RPMI7951 (cell line): Measurements from ENCODE around the gene TIMP3. TPM values are rescaled to one million over a fixed set of nuclear protein-coding genes. Genes with fewer than 3 reads are reported as not detected.
A peak's percentile ranks its signal among the peaks of the same experiment; 100 is the strongest.

ENCODE experiments used
- DNase-seq: peaks from one replicate; pipeline ENCODE4 v3.0.0-alpha.2; 2012; ENCODE audit warnings: low read depth
- total RNA-seq: library from RNA; depleted of rRNA; stranded (reverse); fragments of >200 nt; shearing (Covaris generic); gene quantifications from 2 replicates; pipeline ENCODE4 v1.2.3, GENCODE V29; 2014; rRNA removed

TIMP3 gene
- total RNA-seq = 544 and 593 TPM in 2 replicates

- DNase-seq = peak; percentile 88
Measured at GRCh38 chr22:32801537-32802236, at the start of gene TIMP3. TSS of gene TIMP3 (plus strand) at chr22:32801705. CDS start at chr22:32802002, 297 bp downstream.

GRCh38 chr22:32752326-32752725 lies 49.2 kb upstream of the TIMP3 start:
- DNase-seq = no peak

- peak; percentile 69 for DNase-seq
Measured at GRCh38 chr22:32752816-32753520, 48.5 kb upstream of the TIMP3 start.

GRCh38 chr22:32753591-32753990 lies 47.9 kb upstream of the TIMP3 start:
- no peak for DNase-seq

GRCh38 chr22:32754413-32755041 lies 47.0 kb upstream of the TIMP3 start:
- peak; percentile 82 for DNase-seq

GRCh38 chr22:32757086-32757762 lies 44.3 kb upstream of the TIMP3 start:
- peak; percentile 30 for DNase-seq

GRCh38 chr22:32758866-32759385 lies 42.6 kb upstream of the TIMP3 start:
- no peak for DNase-seq

- no peak for DNase-seq
Measured at GRCh38 chr22:32760396-32760795, 41.1 kb upstream of the TIMP3 start.

- no peak for DNase-seq
Measured at GRCh38 chr22:32760815-32761214, 40.7 kb upstream of the TIMP3 start.

GRCh38 chr22:32761251-32761903 lies 40.1 kb upstream of the TIMP3 start:
- peak; percentile 95 for DNase-seq

GRCh38 chr22:32764330-32765131 lies 37.0 kb upstream of the TIMP3 start:
- peak; percentile 74 for DNase-seq

GRCh38 chr22:32765132-32765618 lies 36.3 kb upstream of the TIMP3 start:
- no peak for DNase-seq

GRCh38 chr22:32771756-32772155 lies 29.7 kb upstream of the TIMP3 start:
- no peak for DNase-seq

GRCh38 chr22:32775957-32776356 lies 25.5 kb upstream of the TIMP3 start:
- peak; percentile 65 for DNase-seq

- no peak for DNase-seq
Measured at GRCh38 chr22:32776397-32776796, 25.1 kb upstream of the TIMP3 start.

- peak; percentile 39 for DNase-seq
Measured at GRCh38 chr22:32776802-32777201, 24.7 kb upstream of the TIMP3 start.

- no peak for DNase-seq
Measured at GRCh38 chr22:32777987-32778386, 23.5 kb upstream of the TIMP3 start.

- no peak for DNase-seq
Measured at GRCh38 chr22:32780726-32781310, 20.7 kb upstream of the TIMP3 start.

GRCh38 chr22:32781695-32782094 lies 19.8 kb upstream of the TIMP3 start:
- DNase-seq = no peak
